ENCODE results near the gene PDAP1. TPM values are rescaled to one million over a fixed set of nuclear protein-coding genes. Genes with fewer than 3 reads are reported as not detected.
A peak's percentile ranks its signal among the peaks of the same experiment; 100 is the strongest.

Gene PDAP1
- total and polyA plus RNA-seq, 2 experiments from 2014 or later, result 93.1 to 134 TPM

DNA sequence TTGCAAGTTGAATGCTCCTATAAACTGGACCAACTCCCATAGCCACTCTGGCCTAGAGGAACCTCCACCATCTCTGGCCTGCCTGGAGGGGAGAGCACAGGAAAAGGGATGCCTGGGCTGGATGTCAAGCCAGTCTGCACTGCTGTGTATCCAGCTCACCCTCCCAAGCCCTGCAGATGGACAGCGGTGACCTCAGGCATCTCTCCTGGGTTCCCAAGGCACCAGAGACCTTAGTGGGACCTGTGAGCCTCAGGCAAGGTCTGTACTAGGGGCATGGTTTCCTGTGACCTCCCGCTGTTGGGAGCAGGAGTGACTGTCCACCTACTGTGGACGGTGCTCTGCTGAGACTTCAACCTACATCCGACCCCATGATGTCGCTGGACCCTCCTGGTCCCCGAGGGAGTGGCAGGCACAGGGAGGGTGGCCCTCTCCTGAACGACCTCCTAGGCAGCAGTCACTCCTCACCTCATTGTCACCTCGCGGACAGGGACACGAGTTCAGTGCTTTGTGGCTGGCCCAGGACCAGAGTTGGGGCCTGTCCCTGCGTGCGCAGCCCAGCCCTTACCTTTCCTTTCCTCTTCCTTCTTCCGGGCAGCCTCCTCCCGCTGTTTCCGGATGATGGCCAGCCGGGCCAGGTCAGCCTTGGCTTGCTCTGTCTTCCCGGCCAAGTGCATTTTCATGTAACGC, 11.0 kb downstream of the PDAP1 start (continued):
- no peak for TF ChIP-seq NANOG (IDR thresholded peaks at IDR 0.05; ENCODE audit: borderline replicate concordance)

DNA sequence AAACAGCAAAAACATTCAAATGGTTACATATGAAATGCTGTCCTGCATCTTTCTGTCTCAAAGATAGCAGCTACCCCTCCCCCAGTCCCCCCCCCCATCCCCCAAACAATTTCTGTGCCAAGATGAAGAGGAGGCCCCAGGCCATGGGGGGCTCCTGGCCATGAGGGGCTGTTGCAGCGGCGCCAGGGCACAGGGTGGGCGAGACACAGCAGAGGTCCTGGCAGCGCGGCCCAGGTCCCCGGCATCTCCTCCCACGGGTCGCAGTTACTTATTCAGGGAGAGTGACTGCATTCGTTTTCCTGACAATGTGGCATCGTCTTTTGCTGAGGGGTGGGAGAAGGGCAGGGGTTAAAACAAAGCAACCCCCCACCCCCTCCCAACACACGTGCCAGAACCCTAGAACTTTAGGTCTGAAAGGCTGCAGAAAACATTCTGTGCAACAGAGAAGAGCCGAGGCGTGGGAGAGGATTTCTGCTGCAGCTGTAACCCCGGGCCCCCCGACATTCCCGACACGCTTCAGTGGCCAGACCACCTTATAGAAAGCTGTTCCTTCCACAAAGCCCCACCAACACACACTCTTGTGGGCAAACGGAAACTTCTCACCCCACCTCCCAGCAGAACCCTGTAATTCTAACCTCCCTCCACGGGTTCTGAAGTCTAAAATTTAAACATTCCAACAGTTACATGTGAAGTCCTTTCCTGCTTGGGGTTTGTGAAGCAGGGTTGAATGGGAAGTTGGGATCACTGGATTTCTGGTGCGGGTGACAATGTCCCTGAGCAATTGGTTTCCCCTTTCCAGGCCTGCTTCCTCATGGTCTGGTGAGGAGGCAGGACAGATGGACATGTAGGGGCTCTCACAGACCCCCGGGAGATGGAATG, 11.7 kb downstream of the PDAP1 start:
- no peak overlapping the region for H3K4me2 ChIP-seq
- Mint-ChIP-seq H3K36me3 (ENCODE audit: low read depth) (peaks cover 71% of the 10 kb centered on the region), H3K9me3 (no peaks in the 10 kb centered on the region), H3K4me3 (no peak overlapping the region), H3K27ac (no peak overlapping the region), H3K27me3 (ENCODE audit: insufficient read depth, low read depth, poor library complexity) (peaks cover 44% of the 10 kb centered on the region), H3K4me1 (peaks cover 16% of the 10 kb centered on the region)
- H3K27ac ChIP-seq (ENCODE audit: low read depth), result peak overlapping the region; percentile 63
- H3K4me1 ChIP-seq (ENCODE audit: insufficient read depth), result peaks cover 5% of the 10 kb centered on the region; the same call in 1 of the 2 replicates
- peaks cover 43% of the 10 kb centered on the region for H3F3A ChIP-seq (replicated peaks; ENCODE audit: low read depth)
- H3K36me3 ChIP-seq (ENCODE audit: insufficient read depth), result peaks cover 29% of the 10 kb centered on the region
- H3K9me2 ChIP-seq (ENCODE audit: insufficient read depth), result no peaks in the 10 kb centered on the region
- no peak for TF ChIP-seq ZNF331 (CRISPR knock-in tag; IDR thresholded peaks at IDR 0.05; ENCODE audit: low read depth)
- TF ChIP-seq POLR2AphosphoS5 (IDR thresholded peaks at IDR 0.05; ENCODE audit: low read depth), result peak; percentile 12; the same call in 1 of the 2 replicates
- no peak overlapping the region for H2AFZ ChIP-seq
- H3K27me3 ChIP-seq (ENCODE audit: insufficient read depth), result no peaks in the 10 kb centered on the region
- no peaks in the 10 kb centered on the region for H3K79me2 ChIP-seq (replicated peaks; ENCODE audit: insufficient read depth)
- ATAC-seq (no peak), DNase-seq (ENCODE audit: low spot score) (no peak)
- H3K4me3 ChIP-seq, result no peak overlapping the region
- H4K20me1 ChIP-seq (replicated peaks; ENCODE audit: insufficient read depth), result peaks cover 30% of the 10 kb centered on the region

DNA sequence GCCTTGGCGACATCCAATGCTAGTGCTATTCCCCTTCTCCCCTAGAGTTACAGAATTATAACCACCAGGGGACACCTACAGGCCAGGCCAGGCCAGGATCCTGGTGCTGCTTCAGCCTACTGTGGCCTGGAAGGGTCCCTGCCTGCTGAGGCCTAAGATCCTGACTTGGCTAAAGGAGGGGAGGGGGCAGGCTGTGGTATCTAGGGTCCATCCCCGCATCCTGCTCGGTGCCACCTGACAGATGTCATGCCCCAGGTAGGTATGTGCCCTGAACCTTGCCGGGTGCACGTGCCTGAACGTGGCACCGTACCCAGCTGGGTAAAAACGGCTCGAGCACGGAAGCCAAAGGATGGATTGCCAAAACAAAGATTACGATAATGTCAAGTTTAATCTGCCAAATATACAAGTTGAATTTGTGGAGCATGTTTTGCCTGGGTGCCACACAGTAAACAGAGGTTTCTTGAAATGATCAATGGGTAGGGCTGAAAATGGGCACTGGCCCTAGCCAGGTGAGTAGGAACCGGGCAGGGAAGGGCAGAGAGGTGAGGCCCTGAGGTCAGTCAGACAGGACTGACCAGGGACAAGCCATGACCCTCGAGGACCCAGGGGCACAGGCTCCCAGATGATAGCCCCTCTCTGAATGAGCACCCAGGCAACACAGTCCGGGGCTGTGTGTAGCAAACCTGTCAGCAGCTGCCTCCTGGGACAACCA, 12.6 kb downstream of the PDAP1 start:
- DNase-seq (ENCODE audit: low spot score), result peak; percentile 33

More for the DNA sequence above, 12.6 kb downstream of the PDAP1 start:
- no peak for ATAC-seq
- Histone ChIP-seq H3K79me2 (replicated peaks; ENCODE audit: insufficient read depth) (no peaks in the 10 kb centered on the region), H3K4me2 (no peak overlapping the region), H3K4me1 (ENCODE audit: insufficient read depth) (peaks cover 5% of the 10 kb centered on the region; the same call in 1 of the 2 replicates), H3K36me3 (ENCODE audit: insufficient read depth) (peaks cover 20% of the 10 kb centered on the region), H4K20me1 (replicated peaks; ENCODE audit: insufficient read depth) (peaks cover 30% of the 10 kb centered on the region), H3K4me3 (no peak overlapping the region), H3F3A (replicated peaks; ENCODE audit: low read depth) (peaks cover 40% of the 10 kb centered on the region), H3K9me2 (ENCODE audit: insufficient read depth) (no peaks in the 10 kb centered on the region), H3K27ac (ENCODE audit: low read depth) (no peak overlapping the region), H3K27me3 (ENCODE audit: insufficient read depth) (no peaks in the 10 kb centered on the region), H2AFZ (no peak overlapping the region)
- Mint-ChIP-seq H3K27ac (no peak overlapping the region), H3K9me3 (no peaks in the 10 kb centered on the region), H3K36me3 (ENCODE audit: low read depth) (peaks cover 65% of the 10 kb centered on the region), H3K27me3 (ENCODE audit: insufficient read depth, low read depth, poor library complexity) (peaks cover 37% of the 10 kb centered on the region), H3K4me3 (no peak overlapping the region), H3K4me1 (peaks cover 16% of the 10 kb centered on the region)
- TF ChIP-seq, protein P1, sequence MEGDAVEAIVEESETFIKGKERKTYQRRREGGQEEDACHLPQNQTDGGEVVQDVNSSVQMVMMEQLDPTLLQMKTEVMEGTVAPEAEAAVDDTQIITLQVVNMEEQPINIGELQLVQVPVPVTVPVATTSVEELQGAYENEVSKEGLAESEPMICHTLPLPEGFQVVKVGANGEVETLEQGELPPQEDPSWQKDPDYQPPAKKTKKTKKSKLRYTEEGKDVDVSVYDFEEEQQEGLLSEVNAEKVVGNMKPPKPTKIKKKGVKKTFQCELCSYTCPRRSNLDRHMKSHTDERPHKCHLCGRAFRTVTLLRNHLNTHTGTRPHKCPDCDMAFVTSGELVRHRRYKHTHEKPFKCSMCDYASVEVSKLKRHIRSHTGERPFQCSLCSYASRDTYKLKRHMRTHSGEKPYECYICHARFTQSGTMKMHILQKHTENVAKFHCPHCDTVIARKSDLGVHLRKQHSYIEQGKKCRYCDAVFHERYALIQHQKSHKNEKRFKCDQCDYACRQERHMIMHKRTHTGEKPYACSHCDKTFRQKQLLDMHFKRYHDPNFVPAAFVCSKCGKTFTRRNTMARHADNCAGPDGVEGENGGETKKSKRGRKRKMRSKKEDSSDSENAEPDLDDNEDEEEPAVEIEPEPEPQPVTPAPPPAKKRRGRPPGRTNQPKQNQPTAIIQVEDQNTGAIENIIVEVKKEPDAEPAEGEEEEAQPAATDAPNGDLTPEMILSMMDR (conservative IDR thresholded peaks at IDR 0.05; ENCODE audit: low read depth in 2 of 2), result peak in 1 of 2 experiments; percentile 32; a peak in 2 of 4 replicates
- TF ChIP-seq, protein P2, sequence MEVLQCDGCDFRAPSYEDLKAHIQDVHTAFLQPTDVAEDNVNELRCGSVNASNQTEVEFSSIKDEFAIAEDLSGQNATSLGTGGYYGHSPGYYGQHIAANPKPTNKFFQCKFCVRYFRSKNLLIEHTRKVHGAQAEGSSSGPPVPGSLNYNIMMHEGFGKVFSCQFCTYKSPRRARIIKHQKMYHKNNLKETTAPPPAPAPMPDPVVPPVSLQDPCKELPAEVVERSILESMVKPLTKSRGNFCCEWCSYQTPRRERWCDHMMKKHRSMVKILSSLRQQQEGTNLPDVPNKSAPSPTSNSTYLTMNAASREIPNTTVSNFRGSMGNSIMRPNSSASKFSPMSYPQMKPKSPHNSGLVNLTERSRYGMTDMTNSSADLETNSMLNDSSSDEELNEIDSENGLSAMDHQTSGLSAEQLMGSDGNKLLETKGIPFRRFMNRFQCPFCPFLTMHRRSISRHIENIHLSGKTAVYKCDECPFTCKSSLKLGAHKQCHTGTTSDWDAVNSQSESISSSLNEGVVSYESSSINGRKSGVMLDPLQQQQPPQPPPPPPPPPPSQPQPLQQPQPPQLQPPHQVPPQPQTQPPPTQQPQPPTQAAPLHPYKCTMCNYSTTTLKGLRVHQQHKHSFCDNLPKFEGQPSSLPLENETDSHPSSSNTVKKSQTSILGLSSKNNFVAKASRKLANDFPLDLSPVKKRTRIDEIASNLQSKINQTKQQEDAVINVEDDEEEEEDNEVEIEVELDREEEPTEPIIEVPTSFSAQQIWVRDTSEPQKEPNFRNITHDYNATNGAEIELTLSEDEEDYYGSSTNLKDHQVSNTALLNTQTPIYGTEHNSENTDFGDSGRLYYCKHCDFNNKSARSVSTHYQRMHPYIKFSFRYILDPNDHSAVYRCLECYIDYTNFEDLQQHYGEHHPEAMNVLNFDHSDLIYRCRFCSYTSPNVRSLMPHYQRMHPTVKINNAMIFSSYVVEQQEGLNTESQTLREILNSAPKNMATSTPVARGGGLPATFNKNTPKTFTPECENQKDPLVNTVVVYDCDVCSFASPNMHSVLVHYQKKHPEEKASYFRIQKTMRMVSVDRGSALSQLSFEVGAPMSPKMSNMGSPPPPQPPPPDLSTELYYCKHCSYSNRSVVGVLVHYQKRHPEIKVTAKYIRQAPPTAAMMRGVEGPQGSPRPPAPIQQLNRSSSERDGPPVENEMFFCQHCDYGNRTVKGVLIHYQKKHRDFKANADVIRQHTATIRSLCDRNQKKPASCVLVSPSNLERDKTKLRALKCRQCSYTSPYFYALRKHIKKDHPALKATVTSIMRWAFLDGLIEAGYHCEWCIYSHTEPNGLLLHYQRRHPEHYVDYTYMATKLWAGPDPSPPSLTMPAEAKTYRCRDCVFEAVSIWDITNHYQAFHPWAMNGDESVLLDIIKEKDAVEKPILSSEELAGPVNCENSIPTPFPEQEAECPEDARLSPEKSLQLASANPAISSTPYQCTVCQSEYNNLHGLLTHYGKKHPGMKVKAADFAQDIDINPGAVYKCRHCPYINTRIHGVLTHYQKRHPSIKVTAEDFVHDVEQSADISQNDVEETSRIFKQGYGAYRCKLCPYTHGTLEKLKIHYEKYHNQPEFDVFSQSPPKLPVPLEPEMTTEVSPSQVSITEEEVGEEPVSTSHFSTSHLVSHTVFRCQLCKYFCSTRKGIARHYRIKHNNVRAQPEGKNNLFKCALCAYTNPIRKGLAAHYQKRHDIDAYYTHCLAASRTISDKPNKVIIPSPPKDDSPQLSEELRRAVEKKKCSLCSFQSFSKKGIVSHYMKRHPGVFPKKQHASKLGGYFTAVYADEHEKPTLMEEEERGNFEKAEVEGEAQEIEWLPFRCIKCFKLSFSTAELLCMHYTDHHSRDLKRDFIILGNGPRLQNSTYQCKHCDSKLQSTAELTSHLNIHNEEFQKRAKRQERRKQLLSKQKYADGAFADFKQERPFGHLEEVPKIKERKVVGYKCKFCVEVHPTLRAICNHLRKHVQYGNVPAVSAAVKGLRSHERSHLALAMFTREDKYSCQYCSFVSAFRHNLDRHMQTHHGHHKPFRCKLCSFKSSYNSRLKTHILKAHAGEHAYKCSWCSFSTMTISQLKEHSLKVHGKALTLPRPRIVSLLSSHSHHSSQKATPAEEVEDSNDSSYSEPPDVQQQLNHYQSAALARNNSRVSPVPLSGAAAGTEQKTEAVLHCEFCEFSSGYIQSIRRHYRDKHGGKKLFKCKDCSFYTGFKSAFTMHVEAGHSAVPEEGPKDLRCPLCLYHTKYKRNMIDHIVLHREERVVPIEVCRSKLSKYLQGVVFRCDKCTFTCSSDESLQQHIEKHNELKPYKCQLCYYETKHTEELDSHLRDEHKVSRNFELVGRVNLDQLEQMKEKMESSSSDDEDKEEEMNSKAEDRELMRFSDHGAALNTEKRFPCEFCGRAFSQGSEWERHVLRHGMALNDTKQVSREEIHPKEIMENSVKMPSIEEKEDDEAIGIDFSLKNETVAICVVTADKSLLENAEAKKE (CRISPR knock-in tag; IDR thresholded peaks at IDR 0.05), result no peak
